ENCODE results near the gene AGO3. TPM values are rescaled to one million over a fixed set of nuclear protein-coding genes. Genes with fewer than 3 reads are reported as not detected.

The AGO3 gene
- total and polyA plus RNA-seq, 4 donors = 3.0 to 19.5 (median 7.1) TPM

DNA sequence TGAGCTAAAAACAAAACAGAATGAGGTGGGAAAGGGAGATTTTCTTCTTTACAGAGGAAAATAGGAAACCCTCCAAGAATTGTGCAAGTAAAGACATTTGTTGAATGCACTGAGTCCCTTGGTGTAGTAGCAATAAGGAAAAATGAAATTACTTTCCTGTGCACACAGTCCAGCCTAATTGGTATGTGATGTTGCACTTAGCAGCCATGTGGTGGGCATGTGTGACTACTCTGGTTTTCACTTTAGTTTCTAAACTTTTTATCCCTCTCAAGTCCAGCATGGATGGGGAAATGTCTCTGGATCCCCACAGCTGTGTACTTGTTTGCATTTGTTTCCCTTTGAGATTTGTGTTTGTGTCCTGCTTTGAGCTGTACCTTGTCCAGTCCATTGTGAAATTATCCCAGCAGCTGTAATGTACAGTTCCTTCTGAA is 7.1 kb upstream of the AGO3 start:
- Histone ChIP-seq H3K27me3 (ENCODE audit: control insufficient read depth in 4 of 4, insufficient read depth in 4 of 4, low read length in 3 of 4) (no peaks in the 10 kb centered on the region), H3K36me3 (ENCODE audit: control insufficient read depth in 4 of 4, insufficient read depth in 3 of 4, low read depth in 1 of 4, low read length in 3 of 4) (peaks cover 0 to 16% (median 7%) of the 10 kb centered on the region in 4 donors), H3K9ac (ENCODE audit: low read depth in 1 of 2, low read length in 2 of 2) (no peak overlapping the region), H3K9me3 (ENCODE audit: control insufficient read depth in 4 of 4, low read length in 3 of 4) (no peaks in the 10 kb centered on the region), H3K4me1 (ENCODE audit: control insufficient read depth in 4 of 4, insufficient read depth in 4 of 4, low read length in 3 of 4) (peaks cover 0 to 2% (median 0%) of the 10 kb centered on the region in 4 donors), H3K4me3 (ENCODE audit: low read depth in 1 of 3, low read length in 3 of 3) (no peak overlapping the region), H3K27ac (ENCODE audit: low read depth in 1 of 2, low read length in 2 of 2) (no peak overlapping the region)
- no peak for DNase-seq (ENCODE audit: low spot score)
- TF ChIP-seq, protein P1, sequence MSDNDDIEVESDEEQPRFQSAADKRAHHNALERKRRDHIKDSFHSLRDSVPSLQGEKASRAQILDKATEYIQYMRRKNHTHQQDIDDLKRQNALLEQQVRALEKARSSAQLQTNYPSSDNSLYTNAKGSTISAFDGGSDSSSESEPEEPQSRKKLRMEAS (IDR thresholded peaks at IDR 0.05) = no peak
- no peak for TF ChIP-seq FOXA2 (IDR thresholded peaks at IDR 0.05)
- TF ChIP-seq TAF1 (conservative IDR thresholded peaks at IDR 0.05) = no peak
- peak; percentile 38 to 45 for TF ChIP-seq HNF4A (conservative IDR thresholded peaks at IDR 0.05)
- TF ChIP-seq NR2F2 (IDR thresholded peaks at IDR 0.05) = no peak
- no peak for TF ChIP-seq ATF3 (IDR thresholded peaks at IDR 0.05)
- no peak for TF ChIP-seq RAD21 (IDR thresholded peaks at IDR 0.05)

DNA sequence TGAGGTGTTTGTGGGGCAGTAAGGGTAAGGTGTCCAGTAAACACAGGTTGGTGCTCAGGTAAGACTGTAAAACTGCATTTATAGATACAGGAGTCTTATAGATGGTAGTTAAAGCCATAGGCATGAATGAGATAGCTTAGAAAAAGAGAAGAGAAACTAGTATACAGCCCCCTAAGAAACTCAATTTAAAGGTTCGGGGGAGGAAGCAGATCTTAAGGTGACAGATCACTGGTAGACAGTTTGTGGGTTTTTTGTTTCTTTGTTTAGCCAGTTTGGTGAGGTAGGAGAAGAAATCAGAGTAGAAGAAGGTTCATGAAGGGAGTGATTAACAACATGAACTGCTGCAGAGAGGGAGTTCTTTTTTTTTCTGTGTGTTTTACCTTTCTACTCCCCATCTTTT is 6.1 kb upstream of the AGO3 start:
- H3K27ac ChIP-seq (ENCODE audit: low read depth in 1 of 2, low read length in 2 of 2) = no peak overlapping the region
- no peak for DNase-seq (ENCODE audit: low spot score)
- H3K9me3 ChIP-seq (ENCODE audit: control insufficient read depth in 4 of 4, low read length in 3 of 4) = no peaks in the 10 kb centered on the region
- H3K4me1 ChIP-seq (ENCODE audit: control insufficient read depth in 4 of 4, insufficient read depth in 4 of 4, low read length in 3 of 4) = peaks cover 0 to 10% (median 1%) of the 10 kb centered on the region in 4 donors
- no peak overlapping the region for H3K4me3 ChIP-seq (ENCODE audit: low read depth in 1 of 3, low read length in 3 of 3)
- TF ChIP-seq CTCF (IDR thresholded peaks at IDR 0.05; ENCODE audit: low read depth, low read length, missing input control) (no peak), FOXA1 (IDR thresholded peaks at IDR 0.05) (no peak), GABPA (IDR thresholded peaks at IDR 0.05 in 1 of 2, conservative IDR thresholded peaks at IDR 0.05 in 1 of 2) (no peak), SP1 (IDR thresholded peaks at IDR 0.05) (no peak), HNF4A (conservative IDR thresholded peaks at IDR 0.05) (no peak), RAD21 (IDR thresholded peaks at IDR 0.05) (no peak)
- TF ChIP-seq, protein P2, sequence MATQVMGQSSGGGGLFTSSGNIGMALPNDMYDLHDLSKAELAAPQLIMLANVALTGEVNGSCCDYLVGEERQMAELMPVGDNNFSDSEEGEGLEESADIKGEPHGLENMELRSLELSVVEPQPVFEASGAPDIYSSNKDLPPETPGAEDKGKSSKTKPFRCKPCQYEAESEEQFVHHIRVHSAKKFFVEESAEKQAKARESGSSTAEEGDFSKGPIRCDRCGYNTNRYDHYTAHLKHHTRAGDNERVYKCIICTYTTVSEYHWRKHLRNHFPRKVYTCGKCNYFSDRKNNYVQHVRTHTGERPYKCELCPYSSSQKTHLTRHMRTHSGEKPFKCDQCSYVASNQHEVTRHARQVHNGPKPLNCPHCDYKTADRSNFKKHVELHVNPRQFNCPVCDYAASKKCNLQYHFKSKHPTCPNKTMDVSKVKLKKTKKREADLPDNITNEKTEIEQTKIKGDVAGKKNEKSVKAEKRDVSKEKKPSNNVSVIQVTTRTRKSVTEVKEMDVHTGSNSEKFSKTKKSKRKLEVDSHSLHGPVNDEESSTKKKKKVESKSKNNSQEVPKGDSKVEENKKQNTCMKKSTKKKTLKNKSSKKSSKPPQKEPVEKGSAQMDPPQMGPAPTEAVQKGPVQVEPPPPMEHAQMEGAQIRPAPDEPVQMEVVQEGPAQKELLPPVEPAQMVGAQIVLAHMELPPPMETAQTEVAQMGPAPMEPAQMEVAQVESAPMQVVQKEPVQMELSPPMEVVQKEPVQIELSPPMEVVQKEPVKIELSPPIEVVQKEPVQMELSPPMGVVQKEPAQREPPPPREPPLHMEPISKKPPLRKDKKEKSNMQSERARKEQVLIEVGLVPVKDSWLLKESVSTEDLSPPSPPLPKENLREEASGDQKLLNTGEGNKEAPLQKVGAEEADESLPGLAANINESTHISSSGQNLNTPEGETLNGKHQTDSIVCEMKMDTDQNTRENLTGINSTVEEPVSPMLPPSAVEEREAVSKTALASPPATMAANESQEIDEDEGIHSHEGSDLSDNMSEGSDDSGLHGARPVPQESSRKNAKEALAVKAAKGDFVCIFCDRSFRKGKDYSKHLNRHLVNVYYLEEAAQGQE (IDR thresholded peaks at IDR 0.05) = no peak
- TF ChIP-seq, protein P1 (IDR thresholded peaks at IDR 0.05) = no peak
- TF ChIP-seq, protein P3, sequence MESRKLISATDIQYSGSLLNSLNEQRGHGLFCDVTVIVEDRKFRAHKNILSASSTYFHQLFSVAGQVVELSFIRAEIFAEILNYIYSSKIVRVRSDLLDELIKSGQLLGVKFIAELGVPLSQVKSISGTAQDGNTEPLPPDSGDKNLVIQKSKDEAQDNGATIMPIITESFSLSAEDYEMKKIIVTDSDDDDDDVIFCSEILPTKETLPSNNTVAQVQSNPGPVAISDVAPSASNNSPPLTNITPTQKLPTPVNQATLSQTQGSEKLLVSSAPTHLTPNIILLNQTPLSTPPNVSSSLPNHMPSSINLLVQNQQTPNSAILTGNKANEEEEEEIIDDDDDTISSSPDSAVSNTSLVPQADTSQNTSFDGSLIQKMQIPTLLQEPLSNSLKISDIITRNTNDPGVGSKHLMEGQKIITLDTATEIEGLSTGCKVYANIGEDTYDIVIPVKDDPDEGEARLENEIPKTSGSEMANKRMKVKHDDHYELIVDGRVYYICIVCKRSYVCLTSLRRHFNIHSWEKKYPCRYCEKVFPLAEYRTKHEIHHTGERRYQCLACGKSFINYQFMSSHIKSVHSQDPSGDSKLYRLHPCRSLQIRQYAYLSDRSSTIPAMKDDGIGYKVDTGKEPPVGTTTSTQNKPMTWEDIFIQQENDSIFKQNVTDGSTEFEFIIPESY (IDR thresholded peaks at IDR 0.05) = no peak
- H3K36me3 ChIP-seq (ENCODE audit: control insufficient read depth in 4 of 4, insufficient read depth in 3 of 4, low read depth in 1 of 4, low read length in 3 of 4) = peaks cover 0 to 6% (median 1%) of the 10 kb centered on the region in 4 donors
- WGBS = 93% methylated on average over 1 of the region's 1 CpG
- H3K9ac ChIP-seq (ENCODE audit: low read depth in 1 of 2, low read length in 2 of 2) = no peak overlapping the region
- H3K27me3 ChIP-seq (ENCODE audit: control insufficient read depth in 4 of 4, insufficient read depth in 4 of 4, low read length in 3 of 4) = no peaks in the 10 kb centered on the region

All from liver (tissue), 9 donors.